Loucy (cell line): ENCODE measurements around the gene HSPBP1.

ENCODE experiments used
- H2AFZ ChIP-seq: fragments of 200-600 bp; sonication (generic); 2 replicates; pipeline ENCODE4 v1.6.0; 2016; ENCODE audit warnings: antibody characterized with exemption, mild to moderate bottlenecking, low read length, moderate library complexity
- H3F3A ChIP-seq: fragments of 200-600 bp; 2 replicates; pipeline ENCODE4 v1.6.0; 2016; ENCODE audit warnings: antibody characterized with exemption, low read depth, mild to moderate bottlenecking
- H3K27me3 ChIP-seq: fragments of 200-600 bp; sonication (generic); 2 replicates; pipeline ENCODE4 v1.6.1; 2014; ENCODE audit warnings: low read length, mild to moderate bottlenecking; ENCODE audit not compliant: insufficient read depth, poor library complexity, severe bottlenecking
- H3K36me3 ChIP-seq: fragments of 200-600 bp; sonication (generic); 2 replicates; pipeline ENCODE4 v1.6.1; 2016; ENCODE audit warnings: low read length; ENCODE audit not compliant: insufficient read depth
- H3K4me1 ChIP-seq: fragments of 200-600 bp; sonication (generic); 2 replicates; pipeline ENCODE4 v1.5.1; 2014; ENCODE audit warnings: low read length, mild to moderate bottlenecking; ENCODE audit not compliant: insufficient read depth, poor library complexity, severe bottlenecking
- H3K4me2 ChIP-seq: fragments of 200-600 bp; sonication (generic); 2 replicates; pipeline ENCODE4 v1.6.0; 2014; ENCODE audit warnings: antibody characterized with exemption, low read length, low read depth, mild to moderate bottlenecking; ENCODE audit not compliant: poor library complexity, severe bottlenecking
- H3K4me3 ChIP-seq: fragments of 200-600 bp; sonication (generic); 2 replicates; pipeline ENCODE4 v1.5.1; 2014; ENCODE audit warnings: low read length, mild to moderate bottlenecking, mixed read lengths; ENCODE audit not compliant: poor library complexity, severe bottlenecking
- H3K79me2 ChIP-seq: fragments of 200-600 bp; sonication (generic); 2 replicates; pipeline ENCODE4 v1.6.1; 2014; ENCODE audit warnings: low read length; ENCODE audit not compliant: insufficient read depth
- H3K9ac ChIP-seq: fragments of 200-600 bp; sonication (generic); 2 replicates; pipeline ENCODE4 v1.6.0; 2014; ENCODE audit warnings: mild to moderate bottlenecking, low read depth, low read length, moderate library complexity; ENCODE audit not compliant: poor library complexity, severe bottlenecking
- H3K9me2 ChIP-seq: fragments of 200-600 bp; sonication (generic); replicated peaks from 2 replicates; pipeline ENCODE4 v1.6.1; 2016; ENCODE audit warnings: low read depth, low read length, mixed read lengths
- H3K9me3 ChIP-seq: fragments of 200-600 bp; sonication (generic); 2 replicates; pipeline ENCODE4 v1.6.1; 2014; ENCODE audit warnings: mild to moderate bottlenecking, antibody characterized with exemption, low read length, low read depth; ENCODE audit not compliant: insufficient read depth
- H4K20me1 ChIP-seq: fragments of 200-600 bp; sonication (generic); 2 replicates; pipeline ENCODE4 v1.6.0; 2014; ENCODE audit warnings: antibody characterized with exemption, low read length, mild to moderate bottlenecking; ENCODE audit not compliant: insufficient read depth, poor library complexity, severe bottlenecking
- EZH2phosphoT487 ChIP-seq: fragments of 200-600 bp; IDR thresholded peaks from 2 replicates; pipeline ENCODE4 v1.6.1; 2018; ENCODE audit warnings: antibody characterized with exemption, mild to moderate bottlenecking, moderate library complexity, borderline replicate concordance
- TF ChIP-seq, protein P1 (sequence below): fragments of 200-600 bp; sonication (generic); conservative IDR thresholded peaks from 2 replicates; pipeline ENCODE4 v1.5.1; 2014; ENCODE audit warnings: mild to moderate bottlenecking, antibody characterized with exemption, low read length

The HSPBP1 gene

DNA sequence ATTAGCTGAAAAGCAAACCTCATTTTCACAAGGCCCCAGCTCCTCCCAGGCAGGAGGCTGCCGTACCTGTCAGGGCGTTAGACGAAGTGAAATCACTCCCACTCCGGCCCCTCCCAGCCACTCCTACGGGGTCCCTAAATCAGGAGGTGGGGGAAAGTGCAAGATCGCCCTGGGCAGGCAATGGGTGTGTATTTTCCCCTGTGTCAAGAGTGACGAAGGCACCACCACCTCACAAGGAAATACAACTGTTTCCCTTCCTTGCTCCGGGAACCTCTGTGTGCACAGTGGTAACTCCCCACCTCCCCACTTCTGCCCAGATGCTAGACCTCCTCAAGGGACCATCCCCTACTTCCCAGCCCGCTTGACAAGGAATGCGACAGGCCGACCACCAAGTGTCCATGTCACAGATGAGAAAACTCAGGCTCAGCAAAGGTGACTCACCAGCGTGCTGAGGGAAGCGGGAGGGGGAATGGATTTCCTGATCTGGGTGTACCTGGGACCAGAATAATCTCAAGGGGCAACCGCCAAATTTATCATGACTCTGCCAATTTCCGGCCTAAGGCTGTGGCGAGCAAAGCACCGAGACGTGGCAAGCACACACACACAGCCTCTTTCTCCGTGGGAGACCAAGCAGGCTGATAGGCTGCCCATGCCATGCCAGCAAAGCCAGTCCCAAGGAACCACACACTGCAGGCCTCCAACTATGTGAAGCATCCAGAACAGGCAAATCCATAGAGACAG is 28.4 kb downstream of the HSPBP1 start:
- Histone ChIP-seq H2AFZ (no peak overlapping the region), H3K4me1 (peaks cover 72% of the 10 kb centered on the region), H4K20me1 (peaks cover 63% of the 10 kb centered on the region), H3K9me3 (no peaks in the 10 kb centered on the region), H3K9me2 (no peaks in the 10 kb centered on the region), H3K4me3 (peak overlapping the region; percentile 89), H3K4me2 (peak overlapping the region; percentile 97), H3K79me2 (peaks cover 95% of the 10 kb centered on the region), H3K36me3 (peaks cover 44% of the 10 kb centered on the region; the same call in 1 of the 2 replicates), H3K9ac (peak overlapping the region; percentile 100), H3F3A (peaks cover 25% of the 10 kb centered on the region), H3K27me3 (no peaks in the 10 kb centered on the region)
- TF ChIP-seq, protein P1, sequence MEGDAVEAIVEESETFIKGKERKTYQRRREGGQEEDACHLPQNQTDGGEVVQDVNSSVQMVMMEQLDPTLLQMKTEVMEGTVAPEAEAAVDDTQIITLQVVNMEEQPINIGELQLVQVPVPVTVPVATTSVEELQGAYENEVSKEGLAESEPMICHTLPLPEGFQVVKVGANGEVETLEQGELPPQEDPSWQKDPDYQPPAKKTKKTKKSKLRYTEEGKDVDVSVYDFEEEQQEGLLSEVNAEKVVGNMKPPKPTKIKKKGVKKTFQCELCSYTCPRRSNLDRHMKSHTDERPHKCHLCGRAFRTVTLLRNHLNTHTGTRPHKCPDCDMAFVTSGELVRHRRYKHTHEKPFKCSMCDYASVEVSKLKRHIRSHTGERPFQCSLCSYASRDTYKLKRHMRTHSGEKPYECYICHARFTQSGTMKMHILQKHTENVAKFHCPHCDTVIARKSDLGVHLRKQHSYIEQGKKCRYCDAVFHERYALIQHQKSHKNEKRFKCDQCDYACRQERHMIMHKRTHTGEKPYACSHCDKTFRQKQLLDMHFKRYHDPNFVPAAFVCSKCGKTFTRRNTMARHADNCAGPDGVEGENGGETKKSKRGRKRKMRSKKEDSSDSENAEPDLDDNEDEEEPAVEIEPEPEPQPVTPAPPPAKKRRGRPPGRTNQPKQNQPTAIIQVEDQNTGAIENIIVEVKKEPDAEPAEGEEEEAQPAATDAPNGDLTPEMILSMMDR = no peak
- TF ChIP-seq EZH2phosphoT487 = no peak

DNA sequence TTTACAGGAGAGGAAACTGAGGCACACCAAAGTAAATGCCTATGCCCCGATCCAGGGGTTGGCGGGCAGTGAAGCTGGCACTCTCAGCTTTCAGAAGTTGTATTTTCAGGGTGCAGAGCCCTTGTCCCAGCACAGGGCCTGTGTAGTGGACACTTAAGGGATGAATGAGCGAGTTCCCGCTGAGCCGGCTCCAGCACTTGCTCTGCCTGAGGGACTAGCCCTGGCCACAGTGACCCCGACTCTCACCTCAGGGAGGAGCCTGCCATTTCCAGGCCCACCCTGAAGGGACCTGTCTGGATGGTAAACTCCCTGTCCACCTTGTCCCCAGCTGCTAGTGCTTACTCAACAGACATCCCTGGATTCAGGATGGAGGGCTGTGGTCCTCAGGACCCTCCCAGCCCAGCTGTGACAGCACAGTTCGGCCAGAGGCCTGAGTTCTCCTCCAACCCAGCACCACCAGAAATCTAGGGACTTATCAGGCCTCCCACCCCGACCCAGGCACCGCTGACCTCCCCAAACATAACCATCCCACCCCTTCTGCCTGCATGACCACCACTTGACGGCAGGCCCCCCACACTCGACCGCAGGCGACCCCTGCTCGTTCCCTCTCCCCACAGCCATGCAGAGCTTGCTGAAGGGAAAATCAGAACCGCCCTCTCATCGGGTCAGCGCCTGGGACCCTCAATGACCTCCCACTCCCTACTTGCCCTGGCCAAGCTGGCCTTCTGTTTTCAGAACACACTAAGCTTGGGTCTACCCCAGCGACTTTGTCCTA is 29.5 kb downstream of the HSPBP1 start:
- peaks cover 55% of the 10 kb centered on the region; the same call in 1 of the 2 replicates for H3K36me3 ChIP-seq
- H3K4me1 ChIP-seq = peaks cover 67% of the 10 kb centered on the region
- no peaks in the 10 kb centered on the region for H3K9me3 ChIP-seq
- peaks cover 64% of the 10 kb centered on the region for H4K20me1 ChIP-seq
- H3K9me2 ChIP-seq = no peaks in the 10 kb centered on the region
- H3K4me3 ChIP-seq = peak overlapping the region; percentile 89
- no peak for TF ChIP-seq EZH2phosphoT487
- TF ChIP-seq, protein P1 = no peak
- no peaks in the 10 kb centered on the region for H3K27me3 ChIP-seq
- peak overlapping the region; percentile 97 for H3K4me2 ChIP-seq
- H3K79me2 ChIP-seq = peaks cover 95% of the 10 kb centered on the region
- peaks cover 25% of the 10 kb centered on the region for H3F3A ChIP-seq
- H2AFZ ChIP-seq = no peak overlapping the region
- H3K9ac ChIP-seq = peak overlapping the region; percentile 100

DNA sequence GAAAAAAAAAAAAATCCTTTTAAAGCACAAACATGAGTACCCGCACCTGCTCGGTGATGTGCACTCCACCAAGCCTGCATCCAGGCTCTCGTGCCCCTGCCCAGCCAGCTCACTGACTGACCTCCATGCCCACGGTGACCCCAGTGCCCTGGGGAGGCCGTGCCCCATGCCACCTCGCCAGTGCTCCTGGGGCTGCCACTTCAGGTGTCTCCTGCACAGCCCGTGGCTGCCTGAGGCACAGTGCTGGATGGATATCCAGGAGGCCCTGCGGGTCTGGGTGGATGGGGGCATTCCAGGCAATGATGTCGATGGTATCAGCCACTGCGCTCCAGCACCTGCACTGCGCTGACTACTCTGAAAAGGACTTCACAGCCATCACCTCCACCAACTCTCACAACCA is 30.1 kb downstream of the HSPBP1 start:
- Histone ChIP-seq H3K79me2 (peaks cover 95% of the 10 kb centered on the region), H3K4me2 (peak overlapping the region; percentile 97), H3K36me3 (peaks cover 61% of the 10 kb centered on the region; the same call in 1 of the 2 replicates), H3K4me1 (peaks cover 61% of the 10 kb centered on the region), H3F3A (peaks cover 19% of the 10 kb centered on the region), H3K4me3 (peak overlapping the region; percentile 89), H3K9me2 (no peaks in the 10 kb centered on the region), H2AFZ (no peak overlapping the region), H4K20me1 (peaks cover 67% of the 10 kb centered on the region), H3K27me3 (no peaks in the 10 kb centered on the region), H3K9me3 (no peaks in the 10 kb centered on the region), H3K9ac (peak overlapping the region; percentile 100)
- TF ChIP-seq EZH2phosphoT487 = no peak
- TF ChIP-seq, protein P1 = no peak
